Hematopoietic multipotent progenitor cell treated with erythropoietin and hydrocortisone succinate and interleukin-3 and kit ligand, for 8 days (in vitro differentiated cells): ENCODE measurements around the gene ISLR.

ENCODE experiments used
- DNase-seq: peaks from one replicate; pipeline ENCODE4 v3.0.0-alpha.2; 2015

Gene ISLR

DNA sequence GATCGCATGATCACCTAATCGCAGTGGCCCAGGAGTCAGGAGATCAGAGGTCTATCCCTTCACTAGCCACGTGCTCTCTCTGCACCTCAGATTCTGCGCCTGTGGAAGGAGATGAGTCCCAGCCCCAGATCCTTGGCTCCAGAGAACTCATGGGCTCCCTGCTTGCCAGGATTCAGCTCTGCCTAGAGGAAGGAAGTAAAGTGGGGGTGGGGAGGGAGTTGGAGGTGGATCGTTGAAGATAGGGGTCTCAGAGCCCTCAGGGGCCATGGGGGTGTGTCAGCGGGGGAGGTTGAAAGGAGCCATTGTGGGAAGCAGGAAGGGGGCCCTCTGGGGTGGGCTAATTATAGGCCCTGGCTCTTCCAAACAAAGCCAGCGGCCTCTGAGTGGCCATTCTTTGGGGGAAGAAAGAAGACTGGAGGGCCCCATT is 40.4 kb downstream of the ISLR start:
- DNase-seq: no peak

DNA sequence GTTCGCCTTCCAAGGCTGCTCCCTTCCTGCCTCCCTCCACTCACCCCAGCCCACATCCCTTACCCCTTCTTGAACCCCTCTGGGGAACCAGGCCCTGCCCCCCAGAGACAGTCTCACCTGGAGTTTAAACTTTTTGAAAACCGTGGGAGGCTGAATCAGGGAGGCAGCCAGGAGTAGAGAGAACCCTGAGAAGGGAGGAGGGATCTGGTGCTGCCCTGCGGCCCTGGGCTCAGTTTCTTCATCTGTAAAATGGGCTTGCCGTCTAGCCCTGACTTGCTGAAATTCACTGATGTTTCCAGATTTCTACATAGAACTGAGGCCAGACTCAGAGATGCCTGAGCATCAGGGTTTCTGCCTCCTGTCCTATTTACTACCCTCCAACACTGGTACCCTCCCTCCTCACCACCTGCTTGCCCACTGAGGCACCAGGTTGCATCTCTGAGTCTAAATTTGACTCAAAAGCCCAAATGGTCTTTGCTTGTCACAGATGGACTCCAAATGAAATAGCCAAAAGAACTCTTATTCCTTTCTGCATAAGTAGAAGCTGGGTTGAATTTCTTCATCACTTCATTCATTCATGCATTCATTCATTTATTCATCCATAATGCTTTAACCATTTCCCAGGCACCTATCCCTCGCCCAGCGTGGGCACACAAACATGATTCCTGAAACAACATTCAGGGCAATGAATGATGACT is 41.0 kb downstream of the ISLR start:
- DNase-seq: no peak

DNA sequence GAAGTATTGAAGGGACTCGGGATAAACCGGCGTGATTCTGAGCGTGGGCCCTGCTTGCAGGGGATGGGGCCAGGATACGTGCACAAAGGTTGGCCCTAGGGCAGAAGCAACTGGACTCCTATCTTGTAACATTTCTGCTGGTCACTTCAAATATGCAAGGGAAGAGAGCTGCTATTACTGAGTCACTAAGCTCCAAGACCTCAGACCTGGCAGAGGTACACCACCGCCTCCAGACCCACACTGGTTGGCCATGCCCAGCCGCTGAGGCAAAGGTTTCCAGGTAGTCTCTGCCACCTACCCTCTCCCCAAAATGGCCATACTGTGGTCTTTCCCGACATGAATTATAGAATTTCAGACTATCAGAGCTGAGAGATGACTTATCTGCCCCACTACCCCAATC is 42.4 kb downstream of the ISLR start:
- DNase-seq: no peak

DNA sequence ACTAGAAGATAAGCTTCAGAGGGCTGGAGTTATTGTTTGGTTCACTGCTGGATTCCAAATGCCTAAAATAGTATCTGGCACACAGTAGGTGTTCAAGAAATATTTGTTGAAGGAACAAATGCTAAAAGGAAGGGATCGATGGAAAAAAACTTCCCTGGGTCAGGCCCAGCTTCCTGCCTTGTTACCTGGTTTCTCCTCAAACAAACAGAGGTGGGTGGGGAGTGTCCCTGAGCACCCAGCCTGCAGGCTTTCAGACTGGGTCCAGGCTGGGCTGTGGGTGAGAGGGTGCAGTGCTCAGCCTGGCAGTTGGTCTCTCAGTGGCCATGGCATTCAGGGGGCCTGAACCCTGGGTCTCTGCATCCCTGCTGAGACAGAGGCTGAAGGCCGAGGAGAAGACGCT is 43.4 kb downstream of the ISLR start:
- no peak for DNase-seq

DNA sequence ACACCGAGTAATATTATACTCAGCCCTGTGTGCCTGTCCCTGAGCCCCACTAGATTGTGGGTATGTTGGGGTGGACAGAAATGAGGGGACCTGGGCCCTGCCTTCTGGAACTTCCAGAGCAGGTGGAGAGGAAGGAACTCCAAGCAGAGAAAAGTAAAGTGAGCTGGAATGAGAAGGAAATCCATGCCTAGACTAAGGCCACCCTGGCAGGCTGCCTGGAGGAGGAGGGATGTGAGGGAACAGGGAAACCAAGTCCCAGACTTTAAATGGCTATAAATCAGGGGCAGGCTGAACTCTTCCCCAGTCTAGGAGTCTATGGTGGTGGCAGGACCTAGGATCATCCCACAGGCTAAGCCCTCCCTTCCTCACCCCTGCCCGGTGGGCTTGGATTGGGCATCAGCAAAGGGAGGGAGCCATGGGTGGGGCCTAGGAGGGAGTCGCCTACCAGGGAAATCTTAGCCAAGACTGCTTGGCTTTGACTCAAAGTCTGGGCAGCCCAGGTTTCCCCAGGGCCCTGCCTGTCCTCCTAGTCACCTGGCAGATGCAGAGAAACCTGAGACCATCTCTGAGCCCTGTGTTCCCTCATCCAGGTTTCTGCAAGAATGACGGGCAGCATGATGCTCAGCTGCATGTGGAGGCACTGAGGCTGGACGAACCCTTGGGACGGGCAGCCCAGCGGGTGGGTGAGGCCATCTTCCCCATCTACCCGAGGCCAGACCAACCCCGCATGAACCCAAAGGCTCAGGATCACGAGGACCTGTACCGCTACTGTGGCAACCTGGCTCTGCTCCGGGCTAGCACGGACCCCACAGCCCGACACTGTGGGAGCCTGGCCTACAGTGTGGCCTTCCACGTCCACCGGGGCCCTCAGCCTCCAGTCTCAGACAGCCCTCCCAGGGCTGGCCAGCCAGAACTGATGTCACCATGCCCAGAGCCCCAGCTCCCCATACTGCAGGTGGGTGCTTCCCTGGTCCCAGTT is 44.7 kb downstream of the ISLR start:
- no peak for DNase-seq

DNA sequence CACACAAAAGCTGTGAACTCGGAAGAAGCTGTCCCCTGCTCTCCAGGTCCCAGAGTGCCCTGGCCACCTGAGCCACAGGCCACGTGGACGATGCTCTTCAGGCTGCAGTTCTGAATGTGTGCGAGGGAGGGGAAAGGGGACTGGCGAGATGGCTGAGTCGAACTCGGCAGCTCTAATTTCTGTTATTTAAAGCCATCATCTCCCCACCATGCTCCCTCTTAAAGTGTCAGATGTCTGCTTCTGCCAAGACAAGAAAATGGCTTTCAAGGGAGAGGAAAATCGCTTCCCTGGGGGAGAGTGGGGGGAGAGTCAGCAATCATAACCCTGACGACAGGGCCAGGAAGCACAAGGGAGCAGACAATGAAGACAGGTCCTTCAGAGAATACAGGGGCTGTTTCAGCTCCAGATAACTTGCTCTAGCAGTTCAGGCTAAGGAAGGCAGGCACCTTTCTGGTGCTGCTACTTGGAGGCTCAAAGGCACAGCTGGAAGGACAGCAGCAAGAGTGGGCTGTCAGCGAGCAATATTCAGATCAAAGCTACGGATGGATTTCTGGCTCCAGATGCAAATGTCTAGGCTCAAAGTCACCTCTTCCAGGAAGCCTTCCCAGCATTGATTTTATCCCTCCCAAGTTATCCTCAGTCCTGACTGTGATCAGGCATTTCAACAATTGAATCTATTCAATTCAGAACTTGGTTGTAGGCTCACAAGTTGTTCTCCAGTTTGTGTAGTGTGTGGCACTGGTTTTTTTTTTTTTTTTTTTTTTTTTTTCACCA is 47.2 kb downstream of the ISLR start:
- no peak for DNase-seq

DNA sequence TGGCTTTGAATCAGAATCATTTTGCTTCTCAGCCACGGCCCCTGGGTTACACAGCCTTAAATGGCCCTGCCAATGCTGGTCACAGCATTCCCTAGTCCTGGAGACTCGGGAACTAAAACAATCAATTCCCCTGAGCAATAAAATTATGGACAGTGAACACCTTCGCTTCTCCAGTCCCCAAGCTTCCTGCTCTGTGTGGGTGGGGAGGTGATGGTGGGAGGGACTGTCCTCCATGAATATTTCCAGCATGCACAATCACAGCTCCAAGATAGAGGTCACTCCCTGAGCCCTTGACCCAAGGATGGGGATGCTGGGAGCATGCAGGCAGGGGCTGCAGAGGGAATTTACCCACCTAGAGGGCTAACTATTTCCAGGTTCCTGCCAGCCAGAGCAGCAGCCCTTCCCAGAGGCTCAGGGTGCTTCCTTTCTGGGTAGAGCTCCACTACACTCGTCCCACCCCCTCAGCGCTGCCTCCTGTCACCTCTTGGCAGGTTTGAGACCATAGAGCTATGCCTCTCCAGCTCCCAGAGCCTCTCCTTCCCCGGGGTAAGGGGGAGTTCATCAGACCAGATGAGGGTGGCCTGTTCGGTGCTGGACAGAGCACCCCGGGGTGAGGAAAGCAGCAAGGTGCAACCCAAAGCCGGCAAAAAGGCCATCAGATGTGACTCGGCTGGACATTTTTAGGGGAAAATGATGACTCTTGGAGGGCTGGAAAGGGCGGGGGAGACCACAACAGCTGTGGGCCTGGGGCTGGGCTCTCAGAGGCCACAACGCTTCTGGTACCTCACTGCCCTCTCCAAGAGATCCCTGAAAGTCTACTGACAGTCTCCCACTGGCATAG is 48.1 kb downstream of the ISLR start:
- no peak for DNase-seq

DNA sequence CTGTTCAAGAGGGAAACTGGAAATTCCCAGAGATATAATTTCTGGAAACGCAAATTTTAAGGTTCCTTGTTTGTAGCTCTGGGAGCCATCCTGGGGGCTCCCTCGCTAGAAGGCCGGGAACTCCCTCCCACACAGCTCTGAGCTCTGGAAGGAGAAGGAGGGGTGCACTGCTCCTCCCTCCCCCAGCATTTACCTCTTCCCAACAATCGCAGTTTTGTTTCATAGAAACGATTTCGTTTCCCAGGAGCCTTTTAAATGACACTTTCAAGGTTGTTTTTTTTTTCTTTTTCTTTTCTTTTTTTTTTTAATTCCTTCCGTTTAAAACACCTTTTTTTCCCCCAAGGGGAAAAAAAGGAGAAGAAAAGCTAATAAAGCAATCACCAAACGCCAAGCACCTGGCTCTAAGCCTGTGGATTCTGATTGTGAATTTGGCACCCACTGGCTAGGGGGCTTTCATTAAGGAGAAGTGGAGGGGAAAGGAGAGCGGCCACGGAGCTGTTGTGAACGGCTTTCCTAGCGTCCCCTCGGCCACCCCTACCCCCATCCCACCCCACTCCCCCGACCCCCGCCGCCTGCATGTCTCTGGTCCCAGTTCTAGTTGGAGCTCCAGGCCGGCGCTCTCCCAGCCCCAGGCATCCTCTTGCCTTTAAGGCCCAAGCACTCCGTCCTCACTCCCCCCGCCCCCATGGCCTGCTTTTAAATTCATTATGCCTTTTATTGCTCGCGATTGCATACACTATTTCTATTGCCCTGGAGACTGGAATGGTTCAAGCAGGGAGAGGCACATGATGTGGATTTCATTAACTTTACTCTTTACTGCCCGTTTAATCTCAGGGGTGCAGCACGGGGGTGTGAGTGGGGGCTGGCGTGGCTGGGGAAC is 49.0 kb downstream of the ISLR start:
- DNase-seq: no peak

DNA sequence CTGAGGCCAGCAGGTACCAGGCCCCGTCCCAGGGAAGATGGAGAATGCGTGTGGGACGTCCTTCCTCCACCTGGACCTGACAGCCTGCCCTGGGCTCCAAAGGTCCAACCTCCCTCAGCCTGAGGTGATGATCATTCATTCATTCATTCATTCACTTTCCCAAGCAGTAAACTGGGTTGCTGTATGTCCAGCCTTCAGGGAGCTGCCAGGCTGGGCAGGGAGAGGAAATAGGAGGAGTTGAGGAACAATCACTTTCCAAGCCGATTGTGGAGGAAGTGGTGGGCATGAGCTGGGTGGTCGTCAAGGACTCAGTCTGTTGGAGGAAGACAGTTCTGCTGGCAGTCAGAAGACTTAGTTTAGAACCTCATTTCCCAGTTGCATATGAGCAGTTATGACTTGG is 52.4 kb downstream of the ISLR start:
- DNase-seq: no peak
